Rectal smooth muscle tissue (tissue), 1 donor: Measurements from ENCODE around the gene CNGA3.
"Not testable (repeated sequence)": the region's sequence is repeated elsewhere in the genome, so short reads cannot be mapped to it uniquely, and the experiment has no call there.

Experiments
- H3K27ac ChIP-seq: one replicate; pipeline ENCODE4 v1.7.0; 2013; ENCODE audit warnings: low read depth, low read length, inconsistent platforms
- H3K27me3 ChIP-seq: one replicate; pipeline ENCODE4 v1.7.0; 2013; ENCODE audit warnings: low read length; ENCODE audit not compliant: control insufficient read depth, insufficient read depth
- H3K36me3 ChIP-seq: one replicate; pipeline ENCODE4 v1.7.0; 2013; ENCODE audit warnings: low read length; ENCODE audit not compliant: control insufficient read depth, insufficient read depth
- H3K4me1 ChIP-seq: one replicate; pipeline ENCODE4 v1.7.0; 2013; ENCODE audit warnings: low read length; ENCODE audit not compliant: control insufficient read depth, insufficient read depth
- H3K4me3 ChIP-seq: one replicate; pipeline ENCODE4 v1.7.0; 2013; ENCODE audit warnings: low read length
- H3K9ac ChIP-seq: one replicate; pipeline ENCODE4 v1.7.0; 2013; ENCODE audit warnings: low read length

The CNGA3 gene

GRCh38 chr2:98394595-98395153, 48.4 kb downstream of the CNGA3 start:
- no peaks in the 10 kb centered on the region for H3K36me3 ChIP-seq
- H3K9ac ChIP-seq: no peak overlapping the region
- no peaks in the 10 kb centered on the region for H3K4me1 ChIP-seq
- no peak overlapping the region for H3K4me3 ChIP-seq
- no peak overlapping the region for H3K27ac ChIP-seq
- no peaks in the 10 kb centered on the region for H3K27me3 ChIP-seq

- Histone ChIP-seq H3K9ac (no peak overlapping the region), H3K4me1 (no peaks in the 10 kb centered on the region)
These were observed 49.7 kb downstream of the CNGA3 start for GRCh38 chr2:98395977-98396376.

GRCh38 chr2:98396745-98397355, 50.6 kb downstream of the CNGA3 start:
- no peaks in the 10 kb centered on the region for H3K4me1 ChIP-seq
- H3K36me3 ChIP-seq: no peaks in the 10 kb centered on the region
- no peaks in the 10 kb centered on the region for H3K27me3 ChIP-seq
- no peak overlapping the region for H3K27ac ChIP-seq
- no peak overlapping the region for H3K9ac ChIP-seq
- no peak overlapping the region for H3K4me3 ChIP-seq

More at GRCh38 chr2:98395977-98396376, 49.7 kb downstream of the CNGA3 start:
- Histone ChIP-seq H3K27ac (no peak overlapping the region), H3K36me3 (no peaks in the 10 kb centered on the region), H3K4me3 (no peak overlapping the region), H3K27me3 (no peaks in the 10 kb centered on the region)

GRCh38 chr2:98399140-98399539, 52.9 kb downstream of the CNGA3 start:
- Histone ChIP-seq H3K4me3 (no peak overlapping the region), H3K27me3 (no peaks in the 10 kb centered on the region), H3K4me1 (no peaks in the 10 kb centered on the region), H3K27ac (no peak overlapping the region), H3K9ac (no peak overlapping the region), H3K36me3 (no peaks in the 10 kb centered on the region)

GRCh38 chr2:98403878-98404277, 57.6 kb downstream of the CNGA3 start:
- Histone ChIP-seq H3K9ac (no peak overlapping the region), H3K4me3 (no peak overlapping the region), H3K27ac (no peak overlapping the region), H3K36me3 (no peaks in the 10 kb centered on the region), H3K27me3 (no peaks in the 10 kb centered on the region), H3K4me1 (no peaks in the 10 kb centered on the region)

GRCh38 chr2:98404556-98405250, 58.4 kb downstream of the CNGA3 start:
- H3K27ac ChIP-seq: no peak overlapping the region
- no peaks in the 10 kb centered on the region for H3K36me3 ChIP-seq
- H3K4me1 ChIP-seq: no peaks in the 10 kb centered on the region
- H3K9ac ChIP-seq: no peak overlapping the region
- H3K27me3 ChIP-seq: no peaks in the 10 kb centered on the region
- no peak overlapping the region for H3K4me3 ChIP-seq

GRCh38 chr2:98405301-98405700, 59.0 kb downstream of the CNGA3 start:
- H3K36me3 ChIP-seq: no peaks in the 10 kb centered on the region
- no peak overlapping the region for H3K27ac ChIP-seq
- H3K4me3 ChIP-seq: no peak overlapping the region

GRCh38 chr2:98408155-98408554, 61.9 kb downstream of the CNGA3 start:
- no peak overlapping the region for H3K4me3 ChIP-seq
- H3K4me1 ChIP-seq: peaks cover 2% of the 10 kb centered on the region
- H3K27me3 ChIP-seq: no peaks in the 10 kb centered on the region
- no peak overlapping the region for H3K27ac ChIP-seq
- no peaks in the 10 kb centered on the region for H3K36me3 ChIP-seq
- H3K9ac ChIP-seq: no peak overlapping the region

More at GRCh38 chr2:98405301-98405700, 59.0 kb downstream of the CNGA3 start:
- H3K27me3 ChIP-seq: no peaks in the 10 kb centered on the region
- H3K4me1 ChIP-seq: no peaks in the 10 kb centered on the region
- H3K9ac ChIP-seq: no peak overlapping the region

- no peak overlapping the region for H3K9ac ChIP-seq
- no peaks in the 10 kb centered on the region for H3K27me3 ChIP-seq
- no peak overlapping the region for H3K4me3 ChIP-seq
- H3K36me3 ChIP-seq: no peaks in the 10 kb centered on the region
- peaks cover 2% of the 10 kb centered on the region for H3K4me1 ChIP-seq
- no peak overlapping the region for H3K27ac ChIP-seq
These were observed 66.6 kb downstream of the CNGA3 start for GRCh38 chr2:98412751-98413458.

- H3K27ac ChIP-seq, H3K27me3 ChIP-seq, H3K36me3 ChIP-seq, H3K4me1 ChIP-seq, H3K9ac ChIP-seq, H3K4me3 ChIP-seq: not testable (repeated sequence)
These were observed 68.0 kb downstream of the CNGA3 start for GRCh38 chr2:98414246-98414645.

GRCh38 chr2:98415719-98416248, 69.5 kb downstream of the CNGA3 start:
- not testable (repeated sequence) for H3K36me3 ChIP-seq, H3K4me3 ChIP-seq, H3K27me3 ChIP-seq, H3K27ac ChIP-seq, H3K4me1 ChIP-seq, H3K9ac ChIP-seq

- H3K27ac ChIP-seq: no peak overlapping the region
- no peaks in the 10 kb centered on the region for H3K27me3 ChIP-seq
- no peaks in the 10 kb centered on the region for H3K36me3 ChIP-seq
- peaks cover 2% of the 10 kb centered on the region for H3K4me1 ChIP-seq
- no peak overlapping the region for H3K4me3 ChIP-seq
- H3K9ac ChIP-seq: no peak overlapping the region
These were observed 70.3 kb downstream of the CNGA3 start for GRCh38 chr2:98416383-98417159.
